ENCODE data around the gene MEGF6. TPM values are rescaled to one million over a fixed set of nuclear protein-coding genes. Genes with fewer than 3 reads are reported as not detected.
"Not testable (repeated sequence)": the region's sequence is repeated elsewhere in the genome, so short reads cannot be mapped to it uniquely, and the experiment has no call there.

MEGF6 gene
- total RNA-seq, 1 donor from 2014 or later: 0.13 TPM

DNA sequence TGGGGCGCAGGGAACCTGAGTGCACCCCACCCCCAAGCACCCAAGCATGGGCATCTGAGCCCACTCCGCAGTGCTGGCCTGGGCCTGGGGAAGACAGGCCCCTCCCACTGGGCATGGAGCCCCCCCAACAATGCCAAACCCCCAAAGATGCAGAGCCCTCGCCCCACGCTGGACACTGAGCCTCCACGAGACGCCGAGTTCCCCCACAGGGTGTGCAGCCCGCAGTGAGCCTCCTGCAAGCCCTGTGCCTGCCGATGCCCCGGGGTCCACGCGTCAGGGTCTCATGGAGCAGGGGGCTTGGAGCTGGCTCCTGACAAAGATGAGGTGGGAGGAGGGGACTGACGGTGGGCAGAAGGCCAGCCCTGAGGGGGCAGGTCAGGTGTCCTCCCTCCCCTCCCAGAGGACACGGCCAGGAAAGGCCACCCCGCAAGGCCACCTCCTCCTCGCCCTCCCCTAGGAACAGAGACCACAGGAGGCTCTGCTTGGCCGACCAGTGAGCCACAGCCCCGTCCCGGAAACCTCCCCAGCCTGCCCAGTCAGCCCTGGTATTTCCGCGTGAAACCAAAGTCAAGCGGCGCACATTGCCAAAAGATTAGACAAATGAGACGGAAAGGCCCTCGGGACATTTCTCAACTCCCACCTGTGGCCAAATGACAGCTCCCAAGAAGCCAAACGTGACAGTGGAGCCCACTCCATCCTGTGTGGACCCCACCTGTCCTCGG, 33.4 kb downstream of the MEGF6 start:
- peak; percentile 25 for DNase-seq (ENCODE audit: low read depth)

DNA sequence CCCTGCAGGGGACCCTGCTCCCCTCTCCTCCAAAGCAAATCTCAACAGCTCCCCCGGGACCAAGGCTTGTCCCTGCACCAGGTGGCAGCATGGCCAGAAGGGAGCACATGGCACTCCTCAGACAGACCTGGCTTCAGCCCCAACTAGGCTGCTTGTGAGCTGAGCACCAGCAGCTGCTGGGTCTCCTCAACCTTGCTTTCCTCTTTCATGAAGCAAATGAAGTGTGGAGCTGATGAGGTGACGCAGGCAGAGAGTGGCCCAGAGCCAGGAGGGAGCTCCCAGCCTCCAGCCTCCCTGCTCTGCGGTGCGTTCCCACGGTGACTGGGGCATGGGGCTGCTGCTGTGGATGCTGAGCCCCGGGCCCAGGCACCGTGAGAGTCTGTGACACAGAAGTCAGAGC, 34.0 kb downstream of the MEGF6 start:
- peak; percentile 13 for DNase-seq (ENCODE audit: low read depth)

DNA sequence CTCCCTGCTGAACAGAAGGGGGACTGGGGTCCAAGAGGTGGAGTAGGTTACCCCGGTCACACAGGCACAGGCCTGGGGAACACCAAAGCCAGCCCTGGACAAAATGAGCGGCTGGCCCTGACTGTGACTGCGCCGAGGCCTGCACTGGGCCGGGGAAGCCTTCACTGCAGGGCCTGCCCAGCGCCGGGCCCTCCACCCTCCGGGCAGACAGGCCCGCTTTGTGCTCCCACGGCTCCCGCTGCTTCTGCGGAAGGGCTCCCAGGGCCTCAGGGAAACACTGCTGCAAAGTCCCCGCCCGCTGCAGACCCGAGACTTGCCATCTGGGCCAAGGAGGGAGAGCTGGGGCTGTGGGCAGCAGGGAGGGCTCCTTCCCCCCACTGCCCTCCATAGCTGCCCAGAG, 35.3 kb downstream of the MEGF6 start:
- DNase-seq (ENCODE audit: low read depth): no peak

DNA sequence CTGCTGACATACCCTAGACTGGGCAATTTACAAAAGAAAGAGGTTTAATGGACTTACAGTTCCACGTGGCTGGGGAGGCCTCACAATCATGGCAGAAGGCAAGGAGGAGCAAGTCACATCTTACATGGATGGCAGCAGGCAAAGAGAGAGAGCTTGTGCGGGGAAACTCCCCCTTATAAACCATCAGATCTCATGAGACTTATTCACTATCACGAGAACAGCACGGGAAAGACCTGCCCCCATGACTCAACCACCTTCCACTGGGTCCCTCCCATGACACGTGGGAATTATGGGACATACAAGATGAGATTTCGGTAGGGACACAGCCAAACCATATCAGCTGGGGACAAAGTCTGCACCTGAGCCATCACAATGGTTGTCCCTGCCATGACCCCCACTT, 35.8 kb downstream of the MEGF6 start:
- DNase-seq (ENCODE audit: low read depth): not testable (repeated sequence)

DNA sequence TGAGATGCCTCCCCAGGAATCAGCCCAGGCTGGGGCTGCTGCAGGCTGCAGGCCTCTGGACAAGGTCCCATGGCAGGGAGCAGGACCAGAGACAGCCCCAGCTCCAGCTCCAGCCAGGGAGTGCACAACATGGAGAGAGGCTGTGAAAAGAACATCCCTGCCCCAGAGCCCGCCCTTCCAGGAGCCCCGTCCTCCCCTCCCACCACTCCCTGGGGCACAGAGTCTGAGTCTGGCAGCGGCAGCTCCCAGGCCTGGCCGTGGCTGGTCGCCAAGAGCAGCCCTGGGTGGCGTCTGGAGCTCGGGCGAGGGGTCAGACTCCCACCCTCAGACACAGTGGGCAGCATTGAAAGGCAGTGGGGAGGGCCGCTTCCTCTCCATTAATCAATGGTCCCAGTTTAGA, 37.8 kb downstream of the MEGF6 start:
- no peak for DNase-seq (ENCODE audit: low read depth)

DNA sequence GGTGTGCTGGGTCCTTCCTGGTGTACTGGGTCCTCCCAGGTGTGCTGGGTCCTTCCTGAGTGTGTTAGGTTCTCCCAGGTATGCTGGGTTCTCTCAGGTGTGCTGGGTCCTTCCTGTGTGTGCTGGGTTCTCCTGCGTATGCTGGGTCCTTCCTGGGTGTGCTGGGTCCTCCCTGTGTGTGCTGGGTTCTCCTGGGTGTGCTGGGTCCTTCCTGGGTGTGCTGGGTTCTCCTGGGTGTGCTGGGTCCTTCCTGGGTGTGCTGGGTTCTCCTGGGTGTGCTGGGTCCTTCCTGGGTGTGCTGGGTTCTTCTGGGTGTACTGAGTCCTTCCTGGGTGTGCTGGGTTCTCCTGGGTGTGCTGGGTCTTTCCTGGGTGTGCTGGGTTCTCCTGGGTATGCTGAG, 38.7 kb downstream of the MEGF6 start:
- DNase-seq (ENCODE audit: low read depth): not testable (repeated sequence)

DNA sequence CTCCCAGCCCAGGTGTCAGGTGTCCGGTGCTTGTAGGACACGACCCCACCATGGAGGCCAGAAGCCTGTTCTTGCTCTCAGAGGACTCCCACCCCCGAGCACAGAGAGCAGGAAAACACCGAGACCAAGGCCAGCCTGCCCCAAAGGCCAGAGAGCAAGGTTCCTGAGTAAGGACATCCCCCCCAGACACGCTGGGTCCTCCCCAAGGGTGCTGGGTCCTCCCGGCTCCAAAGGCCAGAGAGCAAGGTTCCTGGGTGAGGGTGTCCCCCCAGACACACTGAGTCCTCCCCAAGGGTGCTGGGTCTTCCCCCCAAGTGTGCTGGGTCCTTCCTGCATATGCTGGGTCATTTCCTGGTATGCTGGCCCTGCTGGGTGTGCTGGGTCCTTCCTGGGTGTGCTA, 40.0 kb downstream of the MEGF6 start:
- no peak for DNase-seq (ENCODE audit: low read depth)

DNA sequence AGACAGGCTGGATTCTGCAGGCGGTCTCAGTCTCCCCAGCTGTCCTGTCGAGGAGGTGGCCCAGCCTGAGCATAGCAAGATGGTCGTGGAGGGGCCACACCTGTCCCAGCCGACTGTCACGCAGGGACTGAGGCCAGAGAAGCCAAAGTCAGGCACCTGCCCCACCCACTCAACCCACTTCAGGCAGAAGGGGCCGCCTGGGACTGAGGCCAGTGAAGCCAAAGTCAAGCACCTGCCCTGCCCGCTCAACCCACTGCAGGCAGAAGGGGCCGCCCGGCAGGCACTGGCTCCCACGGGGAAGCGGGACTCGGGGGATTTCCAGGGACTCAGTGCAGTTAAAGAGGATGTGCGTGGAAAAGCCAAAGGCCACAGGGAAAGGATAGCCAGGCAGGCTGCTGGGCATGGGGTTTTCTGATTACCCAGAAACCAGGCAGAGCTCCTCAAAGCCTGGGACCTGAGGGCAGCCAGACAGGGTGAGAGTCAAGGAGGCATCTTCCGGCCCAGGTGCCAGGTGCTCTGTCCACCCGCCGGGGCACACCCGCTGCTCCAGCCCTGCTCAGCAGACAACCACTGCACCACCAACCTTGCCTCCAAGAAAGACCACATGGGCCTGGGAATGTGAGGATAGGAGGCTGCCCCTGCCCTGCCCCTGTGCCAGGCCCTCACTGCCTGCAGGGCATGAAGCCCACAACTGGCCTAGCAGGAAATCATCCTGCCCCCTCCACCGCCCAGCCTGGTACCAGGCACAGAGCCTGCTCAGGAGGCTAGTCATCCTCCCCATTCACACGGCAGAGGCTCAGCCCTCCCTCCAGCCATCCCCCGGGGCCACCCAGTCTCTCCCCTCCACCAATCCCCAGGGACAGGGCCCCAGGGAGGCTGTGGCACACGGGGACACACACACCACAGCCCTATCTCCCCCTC, 41.0 kb downstream of the MEGF6 start:
- peak; percentile 38 for DNase-seq (ENCODE audit: low read depth)

DNA sequence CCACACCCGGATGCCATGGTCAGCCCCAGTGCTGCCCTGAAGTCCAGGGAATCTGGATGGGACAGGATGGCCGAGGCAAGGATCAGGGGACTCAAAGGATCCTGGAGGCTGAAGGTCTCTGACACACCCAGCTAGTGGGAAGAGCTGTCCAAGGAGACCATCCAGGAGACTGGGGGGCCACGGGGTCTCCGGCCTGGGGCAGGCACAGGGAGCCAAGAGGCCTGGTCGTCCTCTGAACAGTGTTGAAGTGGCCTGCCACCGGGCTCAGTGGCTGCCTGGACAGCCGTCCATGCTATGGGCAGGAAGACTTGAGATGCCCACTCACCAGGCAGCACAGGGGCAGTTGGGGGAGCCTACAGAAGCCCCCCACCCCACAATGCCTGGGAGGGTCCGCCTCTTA, 41.9 kb downstream of the MEGF6 start:
- DNase-seq (ENCODE audit: low read depth): no peak

DNA sequence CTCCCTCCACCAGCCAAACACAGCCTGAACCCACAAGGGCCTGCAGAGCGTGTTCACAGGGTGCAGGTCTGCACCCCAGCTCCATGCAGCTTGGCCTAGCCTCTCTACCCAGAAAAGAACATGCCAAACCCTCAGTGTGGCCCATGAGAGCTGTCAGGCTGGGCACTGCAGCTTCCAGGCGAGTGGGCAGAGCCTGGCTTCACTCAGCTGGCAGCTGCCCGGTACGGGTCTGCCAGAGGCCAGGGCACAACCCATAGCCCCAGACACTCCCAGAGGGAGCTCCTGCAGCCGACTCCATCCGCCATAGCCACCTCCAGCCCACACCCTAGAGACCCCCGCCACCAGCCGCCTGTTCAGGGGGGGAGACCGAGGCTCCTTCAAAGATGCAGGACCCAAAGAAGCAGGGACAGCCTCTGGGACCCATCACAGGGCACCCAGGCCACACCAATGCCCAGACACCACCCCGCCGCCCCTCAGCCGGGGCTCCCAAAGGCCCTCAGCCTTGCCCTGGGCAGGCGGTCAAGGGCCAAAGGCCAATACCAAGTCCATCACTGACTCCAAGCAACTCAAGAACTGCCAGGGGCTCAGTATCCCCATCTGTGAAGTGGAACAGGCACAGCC, 42.4 kb downstream of the MEGF6 start:
- DNase-seq (ENCODE audit: low read depth): no peak

DNA sequence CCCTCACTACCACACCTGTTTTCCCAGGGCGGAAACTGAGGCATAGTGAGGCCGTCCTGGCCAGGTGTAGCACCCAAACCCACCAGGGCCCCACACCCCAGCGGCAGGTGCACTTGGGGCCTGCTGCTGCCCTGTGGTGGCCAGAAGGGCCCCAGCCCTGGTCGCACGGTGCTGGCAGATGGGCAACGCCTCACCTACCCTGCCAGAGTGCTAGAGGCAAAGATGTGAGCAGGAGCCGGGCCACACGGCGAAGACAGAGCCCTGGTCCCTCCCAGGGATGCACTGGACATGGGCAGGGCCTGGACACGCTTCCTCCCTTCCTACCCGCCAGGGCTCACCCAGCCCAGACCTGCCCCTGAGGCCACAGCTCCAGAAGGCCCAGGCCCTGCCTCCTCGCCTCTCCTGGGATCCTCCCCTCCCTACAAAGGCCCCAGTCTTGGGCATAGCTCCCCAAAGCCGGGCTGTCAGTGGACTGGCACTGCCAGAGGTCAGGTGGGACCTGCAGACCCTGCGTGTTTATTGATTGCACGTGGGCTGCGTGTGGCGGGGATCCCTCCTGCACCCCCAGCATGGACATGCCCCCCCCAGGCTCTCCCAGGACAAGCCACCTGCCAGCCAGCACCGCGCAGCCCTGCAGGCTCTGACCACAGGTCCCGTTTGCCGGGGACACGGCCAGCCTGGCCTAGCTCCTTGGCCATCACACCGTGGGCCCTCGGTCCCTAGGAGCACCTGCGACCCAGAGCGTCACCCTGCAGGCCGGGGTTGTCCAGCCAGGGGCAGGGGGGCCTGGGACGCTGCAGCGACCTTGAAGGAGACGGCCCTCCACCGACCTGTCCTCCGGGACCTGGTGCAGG, 44.1 kb downstream of the MEGF6 start:
- no peak for DNase-seq (ENCODE audit: low read depth)

DNA sequence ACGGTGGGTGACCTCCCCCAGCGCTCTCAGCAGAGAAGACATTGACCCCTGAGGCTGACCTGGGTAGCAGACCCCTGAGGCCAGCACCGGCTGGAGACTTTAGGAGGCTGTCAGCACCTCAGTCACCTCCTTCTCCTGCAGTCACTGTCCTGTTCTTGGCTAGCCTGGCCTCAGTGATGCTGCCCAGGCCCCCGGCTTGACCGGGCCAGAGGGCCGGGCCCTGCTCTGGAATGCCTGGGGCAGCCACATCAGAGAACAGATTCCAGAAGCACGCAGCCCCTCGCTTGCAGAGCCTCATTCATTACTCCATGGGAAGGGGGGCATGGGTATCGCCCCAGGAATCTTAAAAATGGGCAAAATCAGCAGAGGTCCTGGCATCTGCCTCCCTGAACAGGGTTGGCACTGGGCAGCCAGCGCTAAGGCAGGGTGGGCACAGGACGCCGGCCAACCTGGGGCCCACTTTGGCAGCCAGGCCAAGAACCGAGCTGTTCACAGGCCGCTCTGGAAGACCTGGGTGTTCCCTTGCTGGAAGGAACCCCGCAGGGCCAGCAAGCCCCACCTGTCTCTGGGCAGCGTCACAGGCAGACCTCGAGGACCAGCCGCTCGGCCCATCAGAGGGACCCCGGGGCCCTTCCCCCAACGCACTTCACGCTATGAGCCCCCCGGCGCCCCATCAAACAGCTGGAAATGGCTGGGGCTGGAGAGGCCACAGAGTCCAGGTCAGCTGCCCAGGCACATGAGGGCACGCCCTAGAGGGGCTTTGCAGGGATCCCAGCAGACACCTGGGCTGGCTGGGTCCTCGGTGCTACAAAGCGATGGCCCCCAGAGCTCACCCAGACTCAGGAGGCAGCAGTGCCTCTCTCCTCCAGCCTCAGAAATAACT, 45.1 kb downstream of the MEGF6 start:
- DNase-seq (ENCODE audit: low read depth): no peak

DNA sequence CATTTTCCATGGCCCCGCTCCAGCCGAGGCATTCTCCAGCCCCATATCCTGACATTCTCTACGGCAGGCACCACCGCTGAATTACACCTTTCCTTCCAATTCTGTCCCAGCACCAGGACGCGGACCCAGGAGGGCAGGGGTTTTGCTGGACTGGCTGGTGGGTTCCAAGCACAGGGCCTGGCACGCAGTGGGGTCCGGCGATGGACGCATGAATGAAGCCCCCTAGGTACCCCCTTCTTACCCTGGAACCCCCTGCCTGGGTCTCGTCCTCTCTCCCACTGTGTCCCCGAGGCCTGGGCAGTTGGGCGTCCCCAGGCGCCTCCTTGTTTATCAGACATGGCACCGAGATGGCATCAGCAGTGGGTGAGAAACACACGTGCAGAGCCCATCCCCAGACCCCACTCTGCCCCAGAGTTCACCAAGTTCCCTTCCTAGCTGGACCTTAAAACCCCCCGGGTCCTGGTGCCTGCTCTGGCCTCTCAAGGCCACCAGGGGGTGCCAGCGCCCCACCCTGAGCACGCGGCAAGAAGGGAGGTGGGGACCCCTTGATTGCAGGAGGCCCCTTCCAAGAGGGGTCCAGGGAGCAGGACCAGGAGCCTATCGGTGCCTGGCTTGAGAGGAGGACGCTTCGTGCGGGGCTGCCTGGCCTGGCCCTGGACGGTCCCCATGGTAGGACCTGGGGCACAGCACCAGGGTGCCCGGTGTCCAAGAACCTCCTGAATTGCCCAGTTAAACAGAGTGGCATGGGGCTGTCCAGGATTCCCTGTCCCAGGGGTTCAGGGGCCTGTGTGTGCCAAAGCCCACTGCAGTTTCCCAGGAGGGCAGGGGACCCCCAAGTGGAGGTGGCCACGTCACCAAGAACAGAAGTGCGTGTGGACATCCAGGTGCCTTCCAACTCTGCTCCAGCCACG, 46.1 kb downstream of the MEGF6 start:
- DNase-seq (ENCODE audit: low read depth): no peak

DNA sequence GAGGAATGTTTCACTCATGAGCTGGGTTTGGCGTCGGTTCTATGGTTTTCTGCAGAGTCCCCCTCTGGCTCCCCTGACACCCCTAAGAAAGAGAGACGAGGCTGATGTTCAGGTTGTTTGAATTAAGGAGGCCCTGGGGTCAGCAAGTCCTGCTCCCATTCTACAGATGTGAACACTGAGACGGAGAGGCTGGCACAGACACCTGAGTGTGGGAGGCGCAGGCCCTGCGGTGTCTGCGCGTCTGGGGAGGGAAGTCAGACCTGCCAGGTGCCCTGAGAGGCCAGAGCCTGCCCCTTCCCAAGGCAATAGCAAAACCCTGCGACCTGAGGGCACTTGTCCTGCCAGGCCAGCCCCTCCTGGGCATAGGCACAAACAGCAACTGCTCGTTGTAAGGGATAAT, 47.7 kb downstream of the MEGF6 start:
- no peak for DNase-seq (ENCODE audit: low read depth)

DNA sequence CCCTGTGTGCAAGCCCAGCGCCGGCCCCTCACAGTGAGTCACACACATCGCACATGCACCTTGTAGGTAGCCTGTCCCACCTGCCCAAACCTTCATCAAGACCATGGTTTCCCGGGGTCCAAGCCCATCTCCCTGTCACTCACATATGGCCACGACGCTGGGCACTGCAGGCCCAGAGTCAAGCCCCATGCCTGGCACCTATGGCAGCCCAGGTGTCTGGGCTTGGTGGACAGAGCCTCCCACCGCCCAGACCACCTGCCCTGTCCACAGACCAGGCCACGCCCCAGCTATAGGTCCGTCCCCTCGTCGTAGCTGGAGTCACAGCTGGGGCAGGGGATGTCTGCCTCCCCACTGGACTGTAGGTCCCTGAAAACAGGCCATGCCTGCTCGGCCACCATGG, 48.2 kb downstream of the MEGF6 start:
- DNase-seq (ENCODE audit: low read depth): no peak

DNA sequence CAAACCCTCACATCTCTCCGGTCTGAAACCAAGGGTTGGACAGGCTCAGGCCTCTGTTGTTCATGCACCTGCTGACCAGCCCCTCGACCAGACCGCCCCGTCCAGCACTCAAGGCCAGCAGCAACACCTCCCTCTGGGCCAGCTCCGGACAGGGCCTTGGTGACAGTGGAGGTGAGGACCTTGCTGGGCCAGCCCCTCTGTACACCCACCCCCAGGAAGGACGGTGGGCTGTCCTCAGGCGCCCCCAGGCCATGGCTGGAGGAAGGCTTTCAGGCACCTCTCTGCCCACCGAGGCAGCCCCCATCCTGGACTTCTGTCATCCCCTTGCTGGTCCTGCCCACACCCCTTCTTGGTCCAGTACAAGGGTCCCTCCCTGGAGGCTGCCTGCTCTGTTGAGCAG, 48.6 kb downstream of the MEGF6 start:
- DNase-seq (ENCODE audit: low read depth): no peak

DNA sequence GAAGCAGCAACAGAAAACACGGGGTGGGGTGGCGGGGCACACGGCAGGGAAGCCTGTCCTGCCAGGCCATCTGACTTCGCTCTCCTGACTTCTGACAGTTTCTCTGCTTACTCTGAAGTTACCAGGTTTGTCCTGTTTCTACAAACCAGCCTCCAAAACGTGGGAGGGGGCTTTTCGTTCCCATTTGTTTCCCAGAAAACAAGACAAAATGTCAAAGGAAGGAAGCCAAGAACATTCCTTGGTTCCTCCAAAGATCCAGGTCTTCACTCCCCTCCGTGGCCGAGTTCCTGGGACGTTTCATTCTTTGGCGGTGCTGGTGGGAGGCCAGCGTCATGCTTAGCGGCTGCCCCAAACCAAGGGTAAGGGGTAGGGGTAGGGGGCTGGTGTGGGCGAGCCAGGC, 49.6 kb downstream of the MEGF6 start:
- DNase-seq (ENCODE audit: low read depth): no peak

DNA sequence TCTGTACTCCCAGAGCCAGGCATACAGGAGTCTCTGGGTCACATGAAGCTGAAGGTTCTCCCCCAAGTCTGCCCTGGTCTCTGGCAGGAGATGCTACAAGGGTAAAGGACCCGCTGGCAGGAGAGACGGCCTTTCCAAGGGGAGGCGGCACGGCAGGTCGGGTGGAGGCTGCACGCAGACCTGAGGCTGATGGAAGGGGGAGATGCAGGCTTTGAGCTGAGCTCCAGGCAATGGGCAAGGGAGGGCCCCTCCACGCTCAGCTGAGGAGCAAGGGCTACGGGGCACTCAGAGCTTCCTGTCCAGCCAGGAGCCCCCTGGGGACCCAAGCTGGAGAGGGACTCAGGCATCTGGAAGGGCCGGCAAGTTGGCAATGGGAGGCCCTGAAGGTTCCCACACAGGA, 50.3 kb downstream of the MEGF6 start:
- DNase-seq (ENCODE audit: low read depth): no peak

DNA sequence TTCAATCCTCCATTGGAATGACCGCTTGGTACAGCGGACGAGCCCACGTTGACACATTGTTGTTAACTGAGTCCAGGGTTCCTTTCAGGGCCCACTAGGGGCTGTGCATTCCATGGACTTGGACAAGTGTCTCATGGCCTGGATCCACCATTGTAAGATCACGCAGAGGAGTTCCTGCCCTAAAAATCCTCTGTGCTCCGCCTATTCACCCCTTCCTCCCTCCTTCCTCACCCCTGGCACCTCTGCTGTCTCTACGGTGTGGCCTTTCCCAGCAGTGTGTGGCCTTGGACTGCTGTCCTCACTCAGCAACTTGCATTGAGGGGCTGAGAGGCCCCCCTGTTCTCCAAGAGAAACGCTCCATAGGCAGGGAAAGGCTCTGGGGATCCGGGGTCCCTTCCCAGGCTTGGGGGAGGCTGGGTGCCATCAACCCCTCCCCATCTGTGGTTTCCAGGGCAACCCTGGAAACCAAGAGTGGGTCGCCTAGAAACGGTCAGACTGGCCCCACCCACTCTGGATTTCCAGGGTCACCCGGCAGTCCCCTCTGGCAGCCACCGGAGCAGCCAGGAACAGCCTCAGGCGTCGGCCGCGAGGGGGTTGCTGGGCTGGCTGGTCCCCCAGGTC, 50.9 kb downstream of the MEGF6 start:
- DNase-seq (ENCODE audit: low read depth): no peak
